Activated CD8-positive, alpha-beta memory T cell treated with anti-CD3 and anti-CD28 coated beads for 36 hours (primary cell): Measurements from ENCODE around the gene RER1. TPM values are rescaled to one million over a fixed set of nuclear protein-coding genes. Genes with fewer than 3 reads are reported as not detected.

ENCODE experiments used
- CTCF ChIA-PET: fragments of 350-600 bp; sonication (Branson Sonifier 250); formaldehyde crosslinking; loops from one replicate; lab custom pipeline; 2021; ENCODE audit warnings: antibody characterized with exemption; lab: Charles Lee
- POLR2A ChIA-PET: fragments of 350-600 bp; sonication (Branson Sonifier 250); formaldehyde crosslinking; loops from one replicate; lab custom pipeline; 2021; ENCODE audit warnings: antibody characterized with exemption; lab: Charles Lee
- total RNA-seq, 2 experiments: library from RNA; stranded (reverse); gene quantifications; one replicate each; pipeline ENCODE4 v1.2.3, GENCODE V29; 2021

The RER1 gene
- total RNA-seq, 2 experiments from 2014 or later, result 188 to 209 TPM

DNA sequence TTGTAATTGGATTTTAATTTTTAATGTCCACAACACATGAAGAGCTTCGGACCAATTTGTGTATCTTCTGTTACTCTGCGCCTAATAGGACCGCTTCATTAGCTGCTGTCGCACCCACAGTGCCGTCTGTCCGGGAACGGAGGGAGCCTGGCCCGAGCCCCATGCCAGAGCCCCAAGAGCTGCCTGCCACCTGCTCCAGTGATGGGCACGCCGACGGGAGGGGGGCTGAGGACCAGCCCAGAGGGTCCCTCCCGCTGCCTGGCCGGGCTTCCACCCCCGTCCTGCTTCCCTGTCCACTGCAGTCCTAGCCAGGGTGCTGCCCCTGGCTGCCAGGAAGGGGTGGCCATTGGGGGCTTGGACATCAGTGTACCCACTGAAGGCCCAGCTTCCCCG is 54.2 kb downstream of the RER1 start:
- CTCF ChIA-PET, result no interaction called here
- POLR2A ChIA-PET, result no interaction called here

DNA sequence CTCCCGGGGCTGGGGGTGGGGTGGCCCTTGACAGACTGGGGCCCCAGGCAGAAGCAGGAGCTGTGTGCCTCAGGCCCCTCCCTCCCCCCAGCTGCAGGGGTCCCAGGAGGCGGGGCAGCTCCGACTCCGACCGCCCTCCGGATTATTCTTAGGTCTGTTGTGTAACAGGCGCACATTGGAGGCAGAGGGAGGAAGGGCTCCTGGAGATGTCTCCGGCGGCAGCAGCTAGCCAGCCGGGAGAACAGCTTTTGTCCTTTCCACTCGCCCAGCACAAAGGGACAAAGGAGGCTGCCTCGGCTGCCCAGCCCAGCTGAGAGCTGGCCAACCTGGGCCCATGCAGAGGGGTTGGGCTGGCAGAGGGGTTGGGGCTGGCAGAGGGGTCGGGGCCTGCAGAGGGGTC is 54.8 kb downstream of the RER1 start:
- CTCF ChIA-PET, result no interaction called here
- POLR2A ChIA-PET, result no interaction called here

DNA sequence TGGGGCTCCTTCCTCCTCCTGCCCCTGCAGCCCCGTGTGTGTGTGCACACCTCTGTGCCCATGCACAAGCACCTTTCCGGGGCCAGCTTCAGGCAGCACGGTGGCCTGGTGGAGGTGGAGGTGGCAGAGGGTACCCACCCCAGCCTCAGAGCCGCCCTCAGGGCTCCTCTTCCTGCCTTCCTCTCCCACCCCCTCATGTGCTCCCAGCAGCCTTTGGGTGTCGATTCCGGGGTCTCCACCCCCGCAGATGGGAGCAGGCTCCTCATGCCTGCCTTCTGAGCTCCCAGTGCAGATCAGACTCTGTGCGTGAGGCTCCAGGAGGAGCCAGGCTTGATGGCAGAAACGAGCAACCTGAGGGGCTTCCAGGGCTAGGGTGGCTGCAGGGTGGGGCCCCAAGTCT is 55.2 kb downstream of the RER1 start:
- CTCF ChIA-PET, result no interaction called here
- POLR2A ChIA-PET, result no interaction called here

DNA sequence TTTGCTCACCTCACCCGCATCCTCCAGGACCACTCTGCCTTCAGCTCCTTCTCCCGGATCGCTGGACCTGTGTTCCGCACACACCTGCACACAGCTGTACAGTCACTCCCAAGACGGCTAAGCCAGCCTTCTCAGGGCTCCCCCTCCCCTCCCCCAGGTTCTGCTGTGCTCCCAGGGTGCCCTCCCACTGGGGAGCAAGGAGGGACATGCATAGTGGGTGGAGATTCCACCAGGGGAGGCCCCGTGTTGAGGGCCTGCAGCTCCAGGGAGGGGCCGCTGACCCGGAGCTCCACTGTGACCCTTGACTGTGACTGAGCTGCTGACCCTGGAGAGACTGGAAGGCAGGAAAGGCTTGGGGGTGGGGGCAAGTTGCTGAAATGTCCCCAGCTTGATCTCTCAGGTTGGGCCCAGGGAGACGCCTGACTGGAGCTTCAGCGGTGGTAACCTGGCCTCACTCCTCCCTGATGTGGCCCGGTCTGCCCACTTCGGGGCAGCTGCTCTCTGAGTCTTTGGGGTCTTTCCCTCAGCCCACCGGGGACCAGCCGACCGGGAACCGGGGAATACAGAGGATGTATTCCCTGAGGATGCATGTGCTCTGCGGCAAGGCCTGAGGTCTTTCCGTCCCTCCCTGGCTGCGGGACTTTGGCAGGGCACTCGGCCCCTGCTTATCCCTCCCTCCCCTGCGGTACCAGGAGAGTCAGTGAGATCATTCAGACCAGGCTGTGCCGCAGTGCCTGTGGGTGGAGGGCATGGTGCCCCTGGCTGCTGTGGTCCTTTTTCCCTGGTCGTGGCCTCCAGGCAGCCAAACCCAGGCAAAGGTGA is 55.8 kb downstream of the RER1 start:
- ChIA-PET POLR2A (no interaction called here), CTCF (no interaction called here)

DNA sequence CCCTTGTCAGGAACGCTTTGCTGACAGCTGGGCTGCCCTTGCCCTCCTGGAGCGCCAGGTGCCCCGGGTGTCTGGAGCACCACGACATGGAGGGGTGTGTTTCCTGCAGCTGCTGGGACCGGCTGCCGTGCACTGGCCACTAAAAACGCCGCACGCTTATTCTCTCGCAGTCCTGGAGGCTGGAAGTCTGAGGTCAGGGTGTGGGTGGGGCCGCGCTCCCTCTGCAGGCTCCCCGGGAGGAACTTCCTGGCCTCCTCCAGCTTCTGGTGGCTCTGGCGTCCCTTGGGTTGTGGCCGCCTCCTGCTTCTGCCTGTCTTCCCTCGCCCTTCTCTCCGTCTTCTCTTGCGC is 56.4 kb downstream of the RER1 start:
- CTCF ChIA-PET, result no interaction called here
- POLR2A ChIA-PET, result no interaction called here

DNA sequence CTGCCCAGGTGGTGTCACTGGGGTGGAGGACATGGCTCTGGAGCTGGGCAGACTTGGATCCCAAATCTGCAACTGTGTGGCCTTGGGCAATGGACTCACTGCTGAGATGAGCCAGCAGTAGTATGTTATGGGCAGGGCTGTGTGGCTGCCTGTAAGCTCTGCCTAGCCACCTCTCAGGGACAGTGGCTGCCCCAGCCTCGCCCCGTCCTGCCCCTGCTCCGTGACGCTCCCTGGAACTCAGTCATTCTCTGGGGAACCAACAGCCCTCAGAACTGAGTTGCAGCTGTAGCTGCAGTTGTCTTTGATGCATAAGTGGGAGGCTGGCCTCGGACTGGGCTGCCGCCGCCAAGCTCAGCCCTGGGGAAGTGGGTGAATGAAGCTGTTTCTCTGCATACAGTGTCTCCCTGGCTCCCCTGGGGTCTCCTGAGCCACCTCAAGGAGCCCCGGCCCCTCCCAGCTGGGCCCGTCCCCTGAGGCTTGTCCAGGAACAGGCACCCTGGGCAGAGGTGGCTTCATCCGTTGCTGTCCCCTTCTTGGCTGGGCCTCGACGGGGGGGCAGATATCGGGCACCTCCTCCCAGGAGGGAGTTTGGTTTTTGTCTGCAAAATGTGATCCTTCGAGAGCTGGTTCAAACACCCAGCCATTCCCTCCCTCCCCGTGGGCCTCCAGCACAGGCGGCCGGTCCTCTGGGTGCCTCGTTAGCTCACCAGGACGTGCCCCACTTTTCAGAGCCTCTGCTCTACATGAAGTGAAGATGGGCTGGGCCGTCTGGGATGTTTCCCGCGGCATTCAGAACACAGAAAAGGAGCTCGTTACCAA is 58.2 kb downstream of the RER1 start:
- ChIA-PET POLR2A (no interaction called here), CTCF (no interaction called here)

DNA sequence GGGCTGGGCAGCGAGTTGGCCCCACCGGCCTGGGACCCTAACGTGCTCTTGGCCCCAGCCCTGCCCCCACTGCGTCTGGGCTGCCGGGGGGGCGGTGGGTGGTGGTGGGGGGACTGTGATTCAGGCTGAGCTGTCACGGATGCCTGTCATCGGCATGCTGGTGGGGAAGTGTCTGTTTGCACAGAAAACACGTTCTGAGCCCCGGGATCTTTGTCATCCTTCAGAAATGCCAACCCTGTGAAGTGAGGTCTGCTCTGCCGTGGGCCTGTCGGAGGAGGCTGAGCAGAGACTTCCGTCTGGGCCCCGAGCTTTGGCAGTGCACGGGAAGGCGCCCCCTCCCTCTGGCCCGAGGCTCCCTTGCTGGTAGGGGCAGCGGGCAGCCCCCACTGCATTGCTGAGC is 60.1 kb downstream of the RER1 start:
- ChIA-PET POLR2A (no interaction called here), CTCF (no interaction called here)

DNA sequence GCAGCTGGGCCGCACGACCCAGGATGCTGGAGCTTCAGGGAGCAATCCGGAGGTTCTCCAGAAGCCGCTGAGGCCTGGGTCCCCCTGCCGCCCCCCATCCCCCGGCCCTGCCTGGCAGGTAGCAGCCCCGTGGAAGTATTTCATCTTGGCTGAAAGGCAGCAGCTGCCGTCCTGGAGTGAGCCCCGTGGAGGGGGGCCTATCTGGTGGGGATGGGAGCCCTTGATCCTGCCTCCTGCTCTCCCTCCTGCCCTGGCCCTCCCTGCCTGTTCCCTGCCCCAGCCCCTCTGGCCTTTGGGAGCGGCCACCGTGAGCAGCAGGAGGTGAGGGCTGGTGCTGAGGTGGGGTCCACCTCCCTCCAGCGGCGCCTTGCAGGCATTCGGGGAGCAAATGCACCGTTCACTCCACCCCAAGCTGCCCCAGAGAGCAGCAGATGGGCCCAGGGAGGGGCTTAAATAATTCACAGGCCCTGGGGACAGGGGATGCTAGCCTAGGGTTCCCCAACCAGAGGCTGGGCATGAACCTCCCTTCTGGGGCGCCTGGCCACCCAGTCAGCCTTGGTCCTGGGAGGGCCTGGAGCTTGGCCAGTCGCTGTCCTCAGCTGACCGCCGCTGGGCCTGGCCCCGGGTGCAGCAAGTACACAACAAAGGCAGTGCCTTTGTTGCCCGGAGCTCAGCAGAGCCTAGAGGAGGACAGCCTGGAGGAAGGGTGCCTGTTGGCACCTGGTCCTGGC is 60.7 kb downstream of the RER1 start:
- CTCF ChIA-PET, result no interaction called here
- POLR2A ChIA-PET, result no interaction called here

DNA sequence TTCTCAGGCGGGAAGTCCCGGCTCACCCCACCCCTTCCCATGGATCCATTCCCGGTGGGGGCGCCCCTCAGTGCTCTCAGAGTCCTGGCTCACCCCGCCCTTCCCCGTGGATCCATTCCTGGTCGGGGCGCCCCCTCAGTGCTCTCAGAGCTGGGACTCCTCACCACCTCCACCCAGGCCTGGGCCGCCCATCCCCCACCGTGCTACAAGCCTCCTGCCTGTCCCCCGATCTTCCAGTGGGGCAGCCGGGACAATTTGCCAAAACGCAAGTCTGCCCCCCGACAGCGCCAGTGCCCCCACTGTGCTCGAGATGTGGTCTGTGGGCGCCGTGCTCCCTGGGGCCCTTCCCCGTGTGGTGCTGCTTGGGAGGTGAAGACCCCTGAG is 61.3 kb downstream of the RER1 start:
- CTCF ChIA-PET, result no interaction called here
- POLR2A ChIA-PET, result no interaction called here

DNA sequence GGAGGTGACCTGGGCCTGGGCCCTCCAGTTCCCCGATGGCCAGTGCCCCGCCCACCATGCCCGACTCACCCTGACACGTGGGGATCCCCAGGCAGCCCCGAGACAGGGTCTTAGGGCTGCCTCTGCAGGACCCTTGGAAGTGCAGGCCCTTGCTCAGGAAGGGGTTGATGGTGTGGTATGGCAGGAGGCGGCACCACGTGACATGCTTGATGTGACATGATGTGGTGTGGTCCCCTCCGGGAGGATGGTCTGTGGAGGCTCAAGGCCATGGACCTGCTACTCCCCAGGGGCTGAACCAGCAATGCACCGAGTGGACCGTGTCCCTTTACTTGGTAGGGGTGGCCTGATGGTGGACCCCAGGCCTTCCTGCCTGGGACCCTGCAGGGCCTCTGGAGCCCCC is 62.6 kb downstream of the RER1 start:
- ChIA-PET POLR2A (no interaction called here), CTCF (no interaction called here)

Other genes starting within 250 kb of the RER1 start
- 10 to 100 TPM; 64.3 to 68.8 TPM for gene FAAP20, start 197.1 kb upstream of the RER1 start, total RNA-seq
- gene SKI, start 163.5 kb upstream of the RER1 start, total RNA-seq, result 10 to 100 TPM; 29.9 to 30.2 TPM
- 1 to 10 TPM; 8.7 to 9.9 TPM for gene MORN1, start 287 bp upstream of the RER1 start, total RNA-seq
- 10 to 100 TPM; 22.6 to 24.2 TPM for gene PEX10, start 20.7 kb downstream of the RER1 start, total RNA-seq
- gene PLCH2, start 84.4 kb downstream of the RER1 start, total RNA-seq, result under 1 TPM; 0.80 to 0.84 TPM
- 10 to 100 TPM; 39.1 to 41.3 TPM for gene PANK4, start 134.8 kb downstream of the RER1 start, total RNA-seq
- gene HES5, start 138.4 kb downstream of the RER1 start, total RNA-seq, result under 1 TPM; 0.21 to 0.23 TPM
- 100 to 1,000 TPM; 141 to 153 TPM for gene TNFRSF14, start 164.5 kb downstream of the RER1 start, total RNA-seq
- 10 to 100 TPM; 40.0 to 41.9 TPM for gene PRXL2B, start 194.9 kb downstream of the RER1 start, total RNA-seq
- under 1 TPM in 1 of 2 experiments, not detected in 1; 0.42 TPM for gene MMEL1, start 241.2 kb downstream of the RER1 start, total RNA-seq